ENCODE results near the gene RIBC1.
"Not testable (repeated sequence)": the region's sequence is repeated elsewhere in the genome, so short reads cannot be mapped to it uniquely, and the experiment has no call there.

Gene RIBC1

DNA sequence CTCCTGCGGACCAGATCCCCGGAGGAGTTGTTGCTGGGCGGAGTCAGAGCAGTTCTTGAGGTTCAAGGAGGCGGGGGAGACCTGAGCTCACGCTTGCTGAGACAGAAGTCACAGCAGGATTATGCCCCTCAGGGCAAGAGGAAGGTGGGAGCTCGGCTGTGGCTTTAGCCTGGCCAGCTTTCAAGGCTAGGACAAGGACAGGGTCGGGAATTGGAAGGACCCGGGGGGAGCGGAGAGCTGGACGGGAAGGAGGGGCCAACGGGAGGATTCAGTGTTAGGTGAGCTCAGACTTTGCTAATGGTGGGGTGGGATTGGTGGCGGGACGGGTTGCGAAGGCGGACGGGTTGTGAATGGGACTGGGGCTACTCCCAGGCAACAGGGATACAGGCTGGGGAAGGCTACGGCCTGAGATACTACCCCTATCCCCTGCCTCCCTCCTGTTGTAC is at the start of gene RIBC1:
Gene RIBC1, plus strand, starts transcription at position 13 of the 446 bp plus-strand sequence. CDS start 3,404 bp downstream, outside the sequence.
- no peak for DNase-seq

DNA sequence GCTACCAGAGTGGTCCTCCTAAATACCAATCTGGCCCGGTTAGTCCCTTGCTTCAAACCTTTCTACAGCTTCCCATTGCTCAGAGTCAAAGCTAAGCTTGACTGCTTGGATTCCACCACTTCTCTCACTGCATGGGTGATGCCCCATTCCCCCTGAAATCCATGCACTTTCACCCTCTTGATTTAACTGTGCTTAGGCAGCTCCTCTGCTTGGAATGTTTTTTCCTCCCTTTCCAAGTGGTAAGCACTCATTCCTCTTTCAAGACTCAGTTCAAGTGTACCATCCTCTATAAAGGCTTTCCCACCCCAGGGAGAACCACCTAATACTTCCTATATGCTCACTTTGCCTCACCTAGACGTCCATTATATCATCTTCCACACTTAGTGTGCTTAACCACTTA is 49.4 kb upstream of the RIBC1 start:
- DNase-seq, result no peak

DNA sequence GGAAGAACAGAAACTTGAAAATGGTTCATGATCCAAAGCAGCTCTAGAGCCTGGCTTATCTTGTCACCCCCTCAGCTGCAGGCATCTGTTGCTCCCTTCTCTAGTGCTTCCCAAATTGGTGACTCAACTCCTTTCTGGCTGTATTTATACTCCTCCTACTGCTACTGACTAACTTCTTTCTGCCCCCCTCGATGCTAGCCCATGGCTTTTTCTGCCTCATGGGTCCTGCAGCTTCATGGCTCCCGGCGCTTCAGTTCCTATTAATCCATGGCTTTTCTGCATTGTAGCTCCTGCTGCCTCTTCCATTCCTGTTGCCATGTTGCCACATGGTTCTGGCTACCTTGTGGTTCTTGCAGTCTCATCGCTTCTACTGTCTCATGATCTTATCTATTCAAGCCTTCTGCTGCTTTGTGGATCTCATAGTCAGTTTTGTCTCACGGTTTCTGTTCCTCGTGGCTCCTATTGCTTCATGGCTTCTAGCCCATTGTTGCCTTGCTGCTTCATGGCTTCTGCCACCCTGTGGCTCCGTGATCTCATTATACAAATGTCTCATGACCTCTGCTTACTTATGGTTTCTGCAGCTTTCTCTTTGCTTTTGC is 48.4 kb upstream of the RIBC1 start:
- DNase-seq, result no peak

DNA sequence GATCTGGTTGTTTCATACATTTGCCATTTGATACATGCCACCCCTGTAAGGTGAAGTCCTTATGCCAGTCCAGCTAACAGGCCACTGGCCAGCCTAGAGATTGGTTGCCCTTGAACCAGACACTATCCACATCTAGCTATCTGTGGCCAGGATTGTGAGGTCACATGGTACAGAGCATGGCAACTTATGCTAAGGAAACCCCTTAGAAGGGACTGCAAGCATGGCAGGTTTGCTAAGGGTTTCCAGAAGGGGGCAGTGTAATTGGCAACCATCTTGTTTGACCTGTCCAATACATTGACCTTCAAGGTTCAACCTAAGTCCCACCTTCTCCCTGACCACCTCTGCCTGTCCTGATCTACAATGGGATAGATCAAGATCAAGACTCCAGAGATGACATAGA is 47.8 kb upstream of the RIBC1 start:
- no peak for DNase-seq

DNA sequence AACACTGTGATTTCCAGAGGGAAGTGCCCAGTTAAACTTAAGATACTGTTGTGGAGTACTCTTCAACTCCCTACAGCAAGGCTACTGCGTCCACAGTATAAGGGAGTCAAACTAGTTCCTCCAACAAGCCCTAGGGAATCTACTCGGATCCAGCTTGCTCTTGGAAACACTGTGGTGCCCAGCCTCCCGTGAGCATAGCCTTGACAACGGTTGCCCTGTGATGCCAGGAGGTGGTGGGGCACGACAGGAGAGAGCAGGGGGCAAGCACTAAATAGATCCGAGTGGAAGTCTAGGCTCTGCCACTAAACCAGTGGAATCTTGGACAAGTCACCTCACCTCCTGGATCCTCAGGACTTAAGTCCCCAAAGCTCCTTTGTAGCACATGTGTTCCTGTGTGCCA is 45.8 kb upstream of the RIBC1 start:
- DNase-seq, result no peak

- no peak for DNase-seq
Measured at GRCh38 chrX:53377464-53377863, 45.2 kb upstream of the RIBC1 start.

DNA sequence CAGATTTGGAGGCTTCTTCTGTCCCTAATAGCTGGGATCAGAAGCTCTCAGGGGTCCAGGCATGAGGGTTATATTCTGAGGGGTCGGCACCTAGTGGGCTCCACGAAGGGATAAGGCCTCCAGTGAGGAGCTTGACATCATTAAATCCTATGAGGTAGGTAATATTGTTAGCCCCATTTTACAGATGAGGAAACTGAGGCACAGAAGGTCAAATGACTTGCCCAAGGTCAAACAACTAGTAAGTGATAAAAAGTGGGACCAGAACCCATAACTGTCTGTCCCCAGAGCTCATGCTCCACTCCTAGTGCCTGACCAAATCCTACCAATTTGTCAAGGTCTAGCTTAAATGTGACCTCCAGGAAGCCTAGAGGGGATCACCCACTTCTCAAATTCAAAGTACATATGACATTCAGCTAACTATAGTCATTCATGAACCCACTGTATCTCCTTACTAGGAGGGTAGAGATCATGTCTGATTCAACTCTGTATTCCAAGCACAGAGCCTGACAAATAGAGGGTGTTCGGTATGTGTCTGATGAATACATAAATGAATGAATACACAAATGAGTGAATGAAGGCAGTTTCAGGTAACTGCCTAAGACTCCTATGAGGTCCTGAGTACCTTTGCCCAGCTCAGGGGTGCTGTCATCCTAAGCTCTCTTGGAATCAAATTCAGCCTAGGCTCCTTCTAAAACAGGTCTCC is 43.5 kb upstream of the RIBC1 start:
- DNase-seq, result no peak

GRCh38 chrX:53379747-53380146 is 42.9 kb upstream of the RIBC1 start:
- DNase-seq, result no peak

DNA sequence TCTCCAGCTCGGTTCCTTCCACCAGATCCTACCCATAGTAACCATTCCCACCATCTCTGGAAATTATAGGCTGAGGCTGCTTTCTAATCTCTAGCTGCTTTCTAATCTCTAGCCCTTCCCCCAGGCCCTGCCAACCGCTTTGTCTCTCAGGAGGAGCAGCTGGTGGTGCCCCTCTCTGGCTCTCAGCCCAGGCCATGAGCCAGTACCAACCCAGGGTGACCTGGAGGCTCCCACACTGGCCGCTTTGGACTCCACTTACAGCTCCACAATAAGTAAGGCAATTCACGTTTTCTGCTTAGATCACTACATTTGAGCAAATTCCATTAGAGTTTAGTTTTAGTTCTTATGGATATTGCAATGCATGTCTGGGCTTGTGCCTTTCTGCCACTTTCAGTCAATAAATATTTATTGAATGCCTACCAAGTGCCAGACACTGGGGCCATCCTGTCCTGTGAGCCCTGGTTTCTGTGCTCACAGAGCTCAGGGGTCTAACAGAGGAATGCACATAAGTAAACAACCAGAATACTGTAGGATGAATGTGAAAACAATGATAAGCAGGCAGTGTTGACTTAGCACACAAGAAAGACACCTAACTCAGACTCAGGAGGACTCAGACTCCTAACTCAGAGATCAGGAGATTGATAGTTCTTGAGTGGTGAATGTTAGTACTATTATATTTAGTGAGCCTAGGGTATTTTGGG is 39.1 kb upstream of the RIBC1 start:
- no peak for DNase-seq

GRCh38 chrX:53395605-53396298 is 26.9 kb upstream of the RIBC1 start:
- DNase-seq, result no peak

DNA sequence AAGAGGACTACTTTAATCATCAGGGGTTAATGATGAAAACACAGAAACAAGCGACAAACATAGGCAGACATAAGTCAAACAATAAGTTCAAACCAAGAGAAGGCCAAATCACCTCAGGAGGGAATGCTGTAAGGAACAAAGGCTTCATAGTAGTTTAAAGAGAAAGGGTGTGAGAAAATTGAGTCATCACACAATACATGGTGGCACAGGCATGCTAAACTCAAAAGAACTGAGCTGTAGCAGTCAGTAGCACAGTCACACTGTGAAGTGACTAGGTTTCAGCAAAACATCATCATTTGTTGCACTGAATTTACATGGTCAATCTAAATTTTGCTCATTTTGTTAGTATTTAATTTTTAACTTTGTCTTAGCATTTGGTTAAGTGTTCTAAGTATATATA is 24.5 kb upstream of the RIBC1 start:
- no peak for DNase-seq

DNA sequence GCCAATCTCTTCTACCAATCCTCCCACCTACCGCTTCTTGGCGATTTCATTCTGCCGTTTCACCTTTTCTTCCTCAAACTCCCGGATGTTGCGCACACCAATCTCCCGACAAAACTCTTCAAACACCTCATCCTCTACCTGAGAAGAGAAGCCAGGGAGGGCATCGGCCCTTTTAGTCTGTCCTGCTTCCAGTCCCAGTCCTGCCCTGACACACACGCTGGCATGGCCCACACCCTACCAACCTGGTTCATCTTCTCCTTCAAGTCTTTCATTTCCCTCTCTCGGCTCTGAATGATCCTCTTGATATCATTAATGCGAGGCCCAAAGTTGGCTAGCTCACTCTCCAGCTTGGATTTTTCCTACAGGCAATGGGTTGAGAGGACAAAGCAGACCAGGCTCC is 19.1 kb upstream of the RIBC1 start:
- no peak for DNase-seq

- no peak for DNase-seq
Measured at GRCh38 chrX:53412446-53412845, 10.2 kb upstream of the RIBC1 start.

DNA sequence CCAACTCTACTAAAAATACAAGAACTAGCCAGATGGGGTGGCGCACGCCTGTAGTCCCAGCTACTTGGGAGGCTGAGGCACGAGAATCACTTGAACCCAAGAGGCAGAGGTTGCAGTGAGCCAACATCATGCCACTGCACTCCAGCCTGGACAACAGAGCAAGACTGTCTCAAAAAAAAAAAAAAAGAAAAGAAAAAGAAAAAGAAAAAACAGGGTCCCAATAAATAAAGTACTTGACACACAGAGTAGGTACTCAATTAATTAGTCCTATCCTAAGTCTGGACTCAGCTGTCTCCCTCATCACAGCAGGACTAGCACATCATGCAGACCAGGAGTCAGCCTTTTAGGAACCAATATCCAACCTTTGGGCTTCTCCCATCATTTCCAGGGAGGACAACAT is 2.3 kb upstream of the RIBC1 start:
- DNase-seq, result not testable (repeated sequence)

DNA sequence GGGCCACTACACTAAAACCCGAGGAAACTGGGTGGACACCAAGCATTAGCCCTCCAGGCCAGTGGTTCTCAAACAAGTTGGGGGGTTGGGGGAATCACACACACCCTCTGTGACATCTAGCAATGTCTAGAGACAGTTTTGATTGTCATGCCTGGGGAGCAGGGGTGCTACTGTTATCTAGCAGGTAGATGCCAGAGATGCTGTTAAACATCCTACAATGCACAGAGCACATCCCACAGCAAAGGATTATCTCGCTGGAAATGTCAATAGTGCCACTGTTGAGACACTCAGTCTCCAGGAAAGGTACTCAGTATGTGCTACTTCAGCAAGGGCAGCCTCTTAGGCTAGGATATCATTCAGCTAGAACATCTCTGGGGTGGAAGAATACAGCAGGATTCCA is 1.5 kb upstream of the RIBC1 start:
- no peak for DNase-seq

DNA sequence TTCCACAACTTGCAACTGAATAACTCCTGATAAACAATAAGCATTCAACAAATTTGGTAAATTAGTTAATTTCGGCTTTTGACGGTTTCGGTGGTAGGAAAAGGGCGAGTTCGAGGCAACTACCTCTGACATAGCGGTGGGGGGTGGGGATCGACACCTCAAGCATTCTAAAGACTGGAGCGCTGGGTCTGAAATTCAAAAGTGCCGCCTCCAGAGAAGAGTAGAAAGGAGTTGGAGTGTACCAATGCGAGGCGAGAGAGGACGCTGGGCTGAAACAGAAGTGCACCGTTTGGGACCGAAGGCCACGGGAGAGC is 944 bp upstream of the RIBC1 start:
- DNase-seq, result peak; percentile 37

DNA sequence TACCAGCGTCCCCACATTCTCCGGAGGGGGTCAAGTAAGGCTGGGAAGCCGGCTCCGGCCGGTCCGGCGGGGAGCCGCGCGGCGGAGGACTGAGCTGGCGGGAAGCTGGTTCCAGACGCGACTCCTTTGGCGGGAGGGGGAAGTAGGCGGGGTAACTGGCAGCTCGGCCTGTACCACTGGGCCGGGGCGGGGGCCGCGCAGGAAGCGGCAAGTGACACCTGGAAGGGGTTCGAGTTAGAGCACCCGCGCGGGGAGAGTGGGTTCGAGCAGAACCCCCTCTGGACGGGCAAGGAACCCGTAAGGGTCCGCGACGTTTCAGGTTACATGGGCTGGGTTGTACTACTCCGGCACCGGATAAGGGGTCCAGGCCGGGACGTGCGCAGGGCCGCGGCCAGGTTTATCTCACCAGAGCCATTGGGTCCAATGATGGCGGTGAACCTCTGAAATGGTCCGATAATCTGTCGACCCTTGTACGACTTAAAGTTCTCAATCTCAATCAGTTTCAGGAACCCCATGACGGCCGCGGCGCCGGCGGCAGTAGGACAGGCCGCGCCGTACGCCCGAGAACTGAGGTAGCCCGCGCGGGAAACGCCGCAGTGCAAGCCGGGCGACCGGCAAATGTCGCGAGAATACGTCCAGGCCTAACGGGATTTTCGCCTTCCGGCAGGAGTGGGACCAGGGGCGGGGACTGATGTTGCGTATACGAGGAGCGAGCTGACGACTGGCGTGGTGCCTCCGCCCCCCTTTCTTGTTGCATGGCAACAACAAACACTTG is 400 bp upstream of the RIBC1 start, which contains the start of gene SMC1A:
Gene SMC1A, minus strand, starts transcription at position 569 of the 775 bp plus-strand sequence. Its CDS starts 54 bp downstream, at position 515.
- peak; percentile 94 for DNase-seq

GRCh38 chrX:53429755-53430154 is 7.1 kb downstream of the RIBC1 start:
- no peak for DNase-seq

DNA sequence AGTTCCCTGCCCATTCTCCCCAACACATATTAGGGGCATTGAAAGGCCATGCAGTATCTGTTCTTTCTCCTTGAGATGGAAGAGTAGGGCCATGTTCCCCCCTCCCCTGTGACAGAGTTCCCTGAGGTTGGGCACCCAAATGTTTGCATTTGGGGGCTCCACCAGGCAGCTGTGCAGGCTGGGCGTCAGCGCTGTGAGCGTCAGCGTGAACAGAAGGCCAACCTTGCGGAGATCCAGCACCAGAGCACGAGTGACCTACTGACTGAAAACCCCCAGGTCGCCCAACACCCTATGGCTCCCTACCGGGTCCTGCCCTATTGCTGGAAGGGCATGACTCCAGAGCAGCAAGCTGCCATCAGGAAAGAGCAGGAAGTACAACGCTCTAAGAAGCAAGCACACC is 7.6 kb downstream of the RIBC1 start:
- DNase-seq, result no peak

GRCh38 chrX:53433651-53434639 is 11.3 kb downstream of the RIBC1 start, which contains the start of gene HSD17B10:
Gene HSD17B10, minus strand, starts transcription at chrX:53434370. Its CDS starts 25 bp downstream, at chrX:53434345.
- DNase-seq, result peak; percentile 81

GRCh38 chrX:53435997-53436396 is 13.3 kb downstream of the RIBC1 start:
- peak; percentile 56 for DNase-seq

Measured in NCI-H1105 treated with DMSO at 0.1 percent for 48 hours (cell line).